Esophagus squamous epithelium (tissue), 5 donors: ENCODE data around the gene PRAME. TPM values are rescaled to one million over a fixed set of nuclear protein-coding genes. Genes with fewer than 3 reads are reported as not detected.
"Not testable (repeated sequence)": the region's sequence is repeated elsewhere in the genome, so short reads cannot be mapped to it uniquely, and the experiment has no call there.

Source experiments
- DNase-seq: peaks from one replicate; lab custom pipeline; 2025; lab: John Stamatoyannopoulos, UW
- H3K27ac ChIP-seq, 4 donors: fragments of 200-600 bp; sonication (generic); one replicate each; pipeline ENCODE4 v1.5.1; 2016 to 2019; ENCODE audit warnings: mild to moderate bottlenecking in 1 of 4
- H3K27me3 ChIP-seq, 4 donors: fragments of 200-600 bp; sonication (generic); 1 replicate in 3 of 4; 2 replicates in 1 of 4; pipeline versions ENCODE4 v1.5.1 to v1.6.0; 2017 to 2021; ENCODE audit warnings: antibody characterized with exemption in 1 of 4
- H3K36me3 ChIP-seq, 3 donors: fragments of 200-600 bp; sonication (generic); one replicate each; pipeline ENCODE4 v1.5.1; 2016 to 2019
- H3K4me1 ChIP-seq, 3 donors: fragments of 200-600 bp; sonication (generic); one replicate each; pipeline ENCODE4 v1.5.1; 2017 to 2019
- H3K4me3 ChIP-seq, 4 donors: fragments of 200-600 bp; sonication (generic); 1 replicate in 3 of 4; 2 replicates in 1 of 4; pipeline ENCODE4 v1.5.1; 2016 to 2019; ENCODE audit warnings: mild to moderate bottlenecking in 2 of 4, moderate library complexity in 1 of 4
- H3K9me3 ChIP-seq, 3 donors: fragments of 200-600 bp; sonication (generic); one replicate each; pipeline ENCODE4 v1.5.1; 2016 to 2019
- CTCF ChIP-seq, 6 experiments: fragments of 450-650 bp in 4 of 6; fragments of 200-600 bp in 2 of 6; sonication (generic) in 2 of 6; IDR thresholded peaks; one replicate each; pipeline ENCODE4 v1.5.1; 2016 to 2019; ENCODE audit warnings: antibody characterized with exemption in 6 of 6, mild to moderate bottlenecking in 4 of 6, moderate library complexity in 4 of 6
- POLR2A ChIP-seq, 4 donors: fragments of 450-650 bp; IDR thresholded peaks; one replicate each; pipeline ENCODE4 v1.6.1; 2017; ENCODE audit warnings: antibody characterized with exemption in 4 of 4, mild to moderate bottlenecking in 4 of 4, moderate library complexity in 3 of 4
- WGBS, 2 donors: methylation state at CpG; one replicate each; pipeline ENCODE4 v1.1.5; 2018; 5-methylcytosine and 5-hydroxymethylcytosine counted together
- intact Hi-C: fragments of 100-400 bp; cut with DNase I; formaldehyde crosslinking; loops from one replicate; pipeline ENCODE4 v1.15.0; 2022
- total RNA-seq, 4 donors: library from RNA; depleted of rRNA; stranded (reverse); fragments of >200 nt; gene quantifications; one replicate each; pipeline ENCODE4 v1.1.0, GENCODE V29; 2016
- donor health status: DM: yes; HTN: yes; CAD: no.

The PRAME gene
- total RNA-seq, 4 donors from 2014 or later, result not detected

- Histone ChIP-seq H3K4me1 (no peaks in the 10 kb centered on the region), H3K4me3 (no peak overlapping the region), H3K27me3 (peaks cover 0 to 85% (median 0%) of the 10 kb centered on the region in 4 donors), H3K27ac (no peak overlapping the region), H3K36me3 (no peaks in the 10 kb centered on the region), H3K9me3 (no peaks in the 10 kb centered on the region)
- intact Hi-C loops, result no loop called here
- 65% methylated on average over 11 to 12 of the region's 12 CpGs for WGBS, 2 donors
- TF ChIP-seq CTCF (IDR thresholded peaks at IDR 0.05) (no peak), POLR2A (IDR thresholded peaks at IDR 0.05) (no peak)
- no peak for DNase-seq
Measured at GRCh38 chr22:22588485-22589164, 29.6 kb upstream of the PRAME start.

- no peaks in the 10 kb centered on the region for H3K4me1 ChIP-seq
- no peak overlapping the region for H3K4me3 ChIP-seq
- 69% methylated on average over 3 of the region's 3 CpGs; no CpG with 5 or more reads in 1 of the 2 donors for WGBS, 2 donors
- H3K9me3 ChIP-seq, result no peaks in the 10 kb centered on the region
- peaks cover 0 to 81% (median 0%) of the 10 kb centered on the region in 4 donors for H3K27me3 ChIP-seq
- no peaks in the 10 kb centered on the region for H3K36me3 ChIP-seq
- DNase-seq, result no peak
- intact Hi-C loops, result no loop called here
- no peak for TF ChIP-seq POLR2A (IDR thresholded peaks at IDR 0.05)
- no peak for TF ChIP-seq CTCF (IDR thresholded peaks at IDR 0.05)
- no peak overlapping the region for H3K27ac ChIP-seq
Measured at GRCh38 chr22:22587577-22588188, 28.6 kb upstream of the PRAME start.

GRCh38 chr22:22584722-22585121 lies 25.7 kb upstream of the PRAME start:
- intact Hi-C loops, result no loop called here

GRCh38 chr22:22583030-22583429 lies 24.0 kb upstream of the PRAME start:
- 76 to 83% methylated on average over 1 of the region's 1 CpG for WGBS, 2 donors
- Histone ChIP-seq H3K27me3 (peaks cover 0 to 67% (median 0%) of the 10 kb centered on the region in 4 donors), H3K4me3 (no peak overlapping the region), H3K9me3 (no peaks in the 10 kb centered on the region), H3K4me1 (no peaks in the 10 kb centered on the region), H3K36me3 (no peaks in the 10 kb centered on the region), H3K27ac (no peak overlapping the region)
- intact Hi-C loops, result no loop called here
- DNase-seq, result no peak
- TF ChIP-seq POLR2A (IDR thresholded peaks at IDR 0.05) (no peak), CTCF (IDR thresholded peaks at IDR 0.05) (no peak)

More at GRCh38 chr22:22584722-22585121, 25.7 kb upstream of the PRAME start:
- no peak for DNase-seq
- no peak overlapping the region for H3K4me3 ChIP-seq
- H3K4me1 ChIP-seq, result no peaks in the 10 kb centered on the region
- no peaks in the 10 kb centered on the region for H3K9me3 ChIP-seq
- TF ChIP-seq CTCF (IDR thresholded peaks at IDR 0.05) (no peak), POLR2A (IDR thresholded peaks at IDR 0.05) (no peak)
- WGBS, 2 donors, result 80 to 88% methylated on average over 3 of the region's 3 CpGs
- no peaks in the 10 kb centered on the region for H3K36me3 ChIP-seq
- H3K27ac ChIP-seq, result no peak overlapping the region
- H3K27me3 ChIP-seq, result peaks cover 0 to 82% (median 0%) of the 10 kb centered on the region in 4 donors

- 74 to 78% methylated on average over 13 of the region's 13 CpGs for WGBS, 2 donors
- H3K4me3 ChIP-seq, H3K27ac ChIP-seq, H3K4me1 ChIP-seq, H3K9me3 ChIP-seq, H3K36me3 ChIP-seq, intact Hi-C loops, DNase-seq: not testable (repeated sequence)
- peaks cover 0 to 65% (median 0%) of the 10 kb centered on the region in 4 donors for H3K27me3 ChIP-seq
Measured at GRCh38 chr22:22581524-22581923, 22.5 kb upstream of the PRAME start.
